ENCODE results near the gene CHST14.
A peak's percentile ranks its signal among the peaks of the same experiment; 100 is the strongest.

The CHST14 gene

DNA sequence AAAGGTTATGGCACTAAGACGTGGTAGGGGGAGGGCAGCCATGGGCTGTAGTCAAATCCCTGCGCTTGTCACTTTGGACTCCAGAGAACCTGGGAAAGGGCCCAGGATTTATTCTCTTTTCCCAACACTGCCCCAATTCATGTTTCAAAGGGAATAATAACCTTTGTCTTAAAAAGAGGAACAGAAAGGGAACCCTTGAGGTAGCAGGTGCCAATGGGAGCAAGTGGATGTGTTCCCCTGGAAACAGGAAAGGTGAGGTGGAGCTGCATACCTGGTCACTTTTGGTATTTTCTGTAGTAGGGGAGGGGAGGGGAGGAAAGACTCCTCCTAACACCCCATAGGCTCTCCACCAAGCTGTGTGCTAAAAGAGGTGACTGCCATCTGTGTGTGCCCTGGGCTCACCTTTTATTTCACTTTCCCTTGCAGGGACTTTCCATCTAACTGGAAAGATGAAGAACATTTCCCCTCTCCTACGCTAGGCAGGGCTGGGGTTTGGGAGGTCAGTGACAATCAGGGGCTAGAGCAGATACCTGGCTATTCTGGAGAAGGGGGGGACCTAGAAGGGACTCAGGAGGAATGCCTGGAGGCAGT is 6.1 kb upstream of the CHST14 start:
- no peak for DNase-seq

DNA sequence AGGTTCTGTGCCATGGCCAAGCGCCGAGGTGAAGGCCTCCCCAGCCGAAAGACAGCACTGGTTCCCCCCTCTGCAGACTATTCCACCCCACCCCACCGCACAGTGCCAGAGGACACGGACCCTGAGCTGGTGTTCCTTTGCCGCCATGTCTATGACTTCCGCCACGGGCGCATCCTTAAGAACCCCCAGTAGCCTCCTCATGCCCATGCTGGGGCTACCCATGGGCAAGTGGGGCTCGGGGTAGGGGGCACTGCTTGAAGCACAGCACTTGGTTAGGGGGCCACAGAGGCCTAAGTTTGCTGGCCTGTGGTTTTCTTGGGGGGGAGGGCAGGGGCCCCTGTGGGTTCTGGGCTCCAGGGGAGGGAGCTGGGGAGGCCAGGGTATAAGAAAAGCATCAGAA is 4.8 kb upstream of the CHST14 start:
- DNase-seq = no peak

DNA sequence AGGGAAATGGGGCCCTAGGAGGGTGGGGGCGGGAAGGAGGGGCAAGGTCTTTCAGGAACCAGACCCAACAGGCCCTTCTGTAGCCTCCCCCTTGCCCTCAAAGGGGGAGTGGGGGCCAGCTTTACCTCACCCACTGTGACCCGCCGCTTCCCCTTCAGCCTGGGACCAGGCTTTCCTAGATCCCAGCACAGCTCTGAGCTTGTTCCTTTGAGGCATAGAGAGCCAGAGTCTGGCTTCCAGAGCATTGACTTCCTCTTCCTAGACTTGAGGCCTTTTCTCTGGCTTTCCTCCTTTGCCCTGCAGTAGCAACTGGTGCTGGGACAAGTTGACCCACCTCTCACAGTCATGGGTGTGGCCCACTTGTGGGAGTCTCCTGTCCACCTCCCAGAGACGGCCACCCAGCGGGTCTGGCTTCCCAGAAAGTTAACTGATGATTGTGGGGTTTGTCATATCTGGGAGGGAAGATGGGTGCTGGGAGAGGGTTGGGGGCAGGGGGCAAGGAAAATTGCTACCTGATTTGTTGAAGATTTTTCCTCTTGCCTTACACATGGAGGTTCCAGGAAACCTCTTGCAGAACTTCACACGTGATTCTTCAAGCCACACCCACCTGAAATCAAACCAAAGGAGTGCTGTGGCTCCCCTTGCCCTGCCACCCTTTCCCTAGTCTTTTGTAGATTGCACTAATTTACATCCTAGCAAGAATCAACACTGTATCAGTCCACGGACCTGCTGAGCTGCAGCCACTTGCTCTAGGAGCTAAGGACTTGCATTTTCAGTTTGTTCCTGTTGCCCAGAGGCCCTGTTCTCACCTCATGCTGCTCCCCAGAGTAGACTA is 4.1 kb upstream of the CHST14 start:
- DNase-seq = no peak

DNA sequence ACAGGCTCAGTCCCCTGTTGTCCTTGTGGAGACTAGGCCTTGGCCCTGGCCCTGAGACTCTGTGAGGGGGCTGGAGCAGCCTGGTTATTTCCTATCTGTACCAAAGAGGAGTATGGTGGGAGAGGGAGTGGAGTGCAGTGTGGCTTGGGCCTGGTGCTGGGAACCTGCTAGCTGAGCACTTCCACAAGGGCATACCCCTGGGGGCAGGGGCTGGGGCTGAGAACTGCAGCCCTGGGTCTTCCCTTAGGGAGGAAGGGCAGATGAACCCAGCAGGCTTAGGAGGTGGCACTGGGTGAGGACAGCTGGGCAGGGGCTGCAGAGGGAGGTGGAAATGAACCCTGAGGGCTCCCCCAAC is 3.5 kb upstream of the CHST14 start:
- DNase-seq = no peak

DNA sequence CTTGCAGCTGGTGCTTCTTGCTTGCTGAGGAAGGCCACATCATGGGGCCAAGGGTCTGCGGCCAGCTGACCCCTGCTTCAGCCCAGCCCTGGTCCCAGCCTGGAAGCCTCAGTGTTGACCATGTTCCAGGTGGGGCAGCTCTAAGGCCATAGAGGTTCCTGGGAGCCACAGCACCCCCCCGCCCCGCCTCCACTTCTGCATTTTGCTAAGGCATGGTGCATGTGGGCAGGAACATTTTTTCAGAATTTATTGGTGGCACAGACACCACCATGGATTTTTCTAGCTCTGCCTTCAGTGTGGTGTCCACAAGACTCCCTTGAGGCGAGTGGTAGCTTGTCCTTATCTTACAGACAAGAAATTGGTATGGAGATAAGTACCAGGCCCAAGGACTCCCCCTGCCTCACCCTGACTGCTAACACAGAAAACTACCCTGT is 1.9 kb upstream of the CHST14 start:
- no peak for DNase-seq

DNA sequence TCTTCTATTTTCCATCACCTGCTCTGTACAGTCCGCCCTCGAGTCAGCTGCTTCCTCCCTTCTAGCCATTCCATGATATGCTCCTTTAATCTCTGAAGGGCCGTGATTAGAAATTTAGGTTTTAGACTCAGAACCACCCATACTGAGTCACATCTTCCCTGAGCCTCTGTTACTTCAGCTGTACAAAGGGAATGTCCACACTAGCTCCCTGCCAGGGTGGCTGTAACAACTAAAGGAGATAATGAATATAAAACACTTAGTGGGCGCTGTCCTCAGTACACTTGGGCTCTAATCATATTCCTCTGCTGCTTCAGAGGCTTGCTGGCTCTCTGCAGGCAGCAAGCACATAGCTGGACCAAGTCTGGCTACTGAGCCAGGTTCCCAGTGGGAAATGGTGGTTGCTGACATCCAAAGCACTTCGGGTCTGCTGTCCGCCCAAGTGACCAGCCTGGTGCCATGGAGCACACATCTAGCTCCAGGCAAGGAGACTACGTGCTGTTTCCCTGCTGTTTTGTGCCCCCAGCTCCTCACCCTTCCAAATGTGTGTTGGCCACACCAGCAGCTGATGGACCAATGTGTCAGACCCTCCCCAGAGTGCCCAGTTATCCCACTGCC is 901 bp upstream of the CHST14 start:
- DNase-seq = no peak

DNA sequence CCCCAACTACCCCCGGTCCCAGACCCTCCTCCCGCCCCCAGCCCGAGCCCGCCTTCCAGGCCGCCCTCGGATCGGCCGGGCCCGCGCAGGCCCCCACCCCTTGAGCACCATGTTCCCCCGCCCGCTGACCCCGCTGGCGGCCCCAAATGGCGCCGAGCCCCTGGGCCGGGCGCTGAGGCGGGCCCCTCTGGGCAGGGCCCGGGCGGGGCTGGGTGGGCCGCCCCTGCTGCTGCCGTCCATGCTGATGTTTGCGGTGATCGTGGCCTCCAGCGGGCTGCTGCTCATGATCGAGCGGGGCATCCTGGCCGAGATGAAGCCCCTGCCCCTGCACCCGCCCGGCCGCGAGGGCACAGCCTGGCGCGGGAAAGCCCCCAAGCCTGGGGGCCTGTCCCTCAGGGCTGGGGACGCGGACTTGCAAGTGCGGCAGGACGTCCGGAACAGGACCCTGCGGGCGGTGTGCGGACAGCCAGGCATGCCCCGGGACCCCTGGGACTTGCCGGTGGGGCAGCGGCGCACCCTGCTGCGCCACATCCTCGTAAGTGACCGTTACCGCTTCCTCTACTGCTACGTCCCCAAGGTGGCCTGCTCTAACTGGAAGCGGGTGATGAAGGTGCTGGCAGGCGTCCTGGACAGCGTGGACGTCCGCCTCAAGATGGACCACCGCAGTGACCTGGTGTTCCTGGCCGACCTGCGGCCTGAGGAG is 472 bp downstream of the CHST14 start:
- DNase-seq = no peak

DNA sequence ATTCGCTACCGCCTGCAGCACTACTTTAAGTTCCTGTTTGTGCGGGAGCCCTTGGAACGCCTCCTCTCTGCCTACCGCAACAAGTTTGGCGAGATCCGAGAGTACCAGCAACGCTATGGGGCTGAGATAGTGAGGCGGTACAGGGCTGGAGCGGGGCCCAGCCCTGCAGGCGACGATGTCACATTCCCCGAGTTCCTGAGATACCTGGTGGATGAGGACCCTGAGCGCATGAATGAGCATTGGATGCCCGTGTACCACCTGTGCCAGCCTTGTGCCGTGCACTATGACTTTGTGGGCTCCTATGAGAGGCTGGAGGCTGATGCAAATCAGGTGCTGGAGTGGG is 995 bp downstream of the CHST14 start:
- DNase-seq = peak; percentile 22

DNA sequence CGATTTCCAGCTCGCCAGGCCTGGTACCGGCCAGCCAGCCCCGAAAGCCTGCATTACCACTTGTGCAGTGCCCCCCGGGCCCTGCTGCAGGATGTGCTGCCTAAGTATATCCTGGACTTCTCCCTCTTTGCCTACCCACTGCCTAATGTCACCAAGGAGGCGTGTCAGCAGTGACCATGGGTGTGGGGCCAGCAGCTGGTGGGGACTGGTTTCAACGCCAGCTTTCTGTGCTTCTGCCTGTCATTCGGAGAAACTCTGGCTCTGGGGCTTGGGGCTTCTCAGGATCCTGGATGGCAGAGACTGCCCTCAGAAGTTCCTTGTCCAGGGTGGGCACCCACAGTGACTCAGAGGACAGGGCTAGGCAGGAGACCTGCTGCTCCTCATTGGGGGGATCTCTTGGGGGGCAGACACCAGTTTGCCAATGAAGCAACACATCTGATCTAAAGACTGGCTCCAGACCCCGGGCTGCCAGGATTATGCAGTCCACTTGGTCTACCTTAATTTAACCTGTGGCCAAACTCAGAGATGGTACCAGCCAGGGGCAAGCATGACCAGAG is 1.5 kb downstream of the CHST14 start:
- no peak for DNase-seq

DNA sequence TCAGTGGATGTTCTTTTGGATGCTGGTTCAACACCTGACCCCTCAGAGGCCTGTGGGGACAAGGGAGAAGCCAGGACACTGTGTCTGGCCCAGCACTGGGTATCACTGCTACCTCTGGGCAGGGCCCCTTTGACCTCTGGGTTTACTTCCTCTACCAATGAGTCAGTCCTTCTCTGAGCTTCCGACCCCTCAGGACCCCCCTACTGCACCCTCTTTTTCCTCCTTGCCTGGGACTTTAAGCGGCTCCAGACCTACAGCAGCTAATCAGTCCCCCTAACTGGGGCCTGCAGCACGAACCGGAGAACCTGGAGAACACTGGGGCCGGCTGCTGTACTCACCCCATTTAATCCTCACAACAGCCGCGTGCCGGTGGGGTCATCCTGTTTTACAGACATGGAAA is 3.8 kb downstream of the CHST14 start:
- no peak for DNase-seq

DNA sequence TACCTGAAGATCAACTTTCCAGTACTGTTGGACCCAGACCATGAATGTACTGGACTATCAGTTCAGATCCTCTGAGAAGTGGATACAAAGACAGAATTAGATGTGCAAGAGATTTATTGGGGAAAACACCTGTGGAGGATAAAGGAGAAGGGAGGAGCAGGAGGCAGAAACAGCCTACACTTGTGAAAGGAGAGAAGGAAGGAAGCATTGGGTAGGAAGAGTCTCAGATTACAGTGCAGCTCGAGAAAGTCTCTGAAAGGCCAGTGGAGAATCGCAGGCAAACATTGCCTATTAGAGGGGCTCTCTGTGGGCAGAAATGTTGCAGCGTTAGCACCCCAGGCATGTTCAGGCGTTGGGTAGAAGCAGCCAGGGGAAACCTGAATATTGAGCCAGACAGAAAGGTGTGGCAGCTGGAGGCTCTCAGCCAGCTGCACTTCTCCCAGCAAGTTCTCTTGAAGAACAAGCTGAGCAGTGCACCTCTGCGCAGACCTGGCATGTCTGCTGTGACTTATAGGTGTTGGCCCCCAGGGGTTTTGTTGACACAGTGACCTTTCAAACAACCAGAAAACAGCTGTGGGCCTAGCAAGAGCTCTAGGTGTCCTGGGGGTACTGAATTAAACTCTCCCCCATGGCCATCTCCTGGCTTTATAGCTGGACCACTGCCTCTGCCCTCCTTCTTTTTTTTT is 7.0 kb downstream of the CHST14 start:
- DNase-seq = no peak

DNA sequence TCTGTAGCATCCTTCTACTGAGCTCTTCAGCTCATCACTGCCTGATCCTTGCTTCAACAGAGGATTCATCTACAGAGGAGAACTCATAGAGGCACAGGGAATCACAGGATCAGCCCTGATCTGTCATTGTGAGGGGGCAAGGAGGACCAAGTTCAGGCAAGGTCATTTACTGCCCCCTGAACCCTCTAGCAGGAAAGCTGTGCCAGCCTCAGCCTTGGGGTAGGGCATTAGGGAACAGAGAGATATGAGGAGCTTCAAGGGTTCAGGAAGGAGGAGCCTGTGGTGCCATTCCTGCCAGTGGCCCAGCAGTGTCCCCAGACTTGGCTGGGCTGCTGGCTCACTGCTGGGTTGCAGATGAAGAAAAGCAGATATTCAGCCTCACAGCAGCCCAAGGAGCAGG is 8.2 kb downstream of the CHST14 start:
- no peak for DNase-seq

DNA sequence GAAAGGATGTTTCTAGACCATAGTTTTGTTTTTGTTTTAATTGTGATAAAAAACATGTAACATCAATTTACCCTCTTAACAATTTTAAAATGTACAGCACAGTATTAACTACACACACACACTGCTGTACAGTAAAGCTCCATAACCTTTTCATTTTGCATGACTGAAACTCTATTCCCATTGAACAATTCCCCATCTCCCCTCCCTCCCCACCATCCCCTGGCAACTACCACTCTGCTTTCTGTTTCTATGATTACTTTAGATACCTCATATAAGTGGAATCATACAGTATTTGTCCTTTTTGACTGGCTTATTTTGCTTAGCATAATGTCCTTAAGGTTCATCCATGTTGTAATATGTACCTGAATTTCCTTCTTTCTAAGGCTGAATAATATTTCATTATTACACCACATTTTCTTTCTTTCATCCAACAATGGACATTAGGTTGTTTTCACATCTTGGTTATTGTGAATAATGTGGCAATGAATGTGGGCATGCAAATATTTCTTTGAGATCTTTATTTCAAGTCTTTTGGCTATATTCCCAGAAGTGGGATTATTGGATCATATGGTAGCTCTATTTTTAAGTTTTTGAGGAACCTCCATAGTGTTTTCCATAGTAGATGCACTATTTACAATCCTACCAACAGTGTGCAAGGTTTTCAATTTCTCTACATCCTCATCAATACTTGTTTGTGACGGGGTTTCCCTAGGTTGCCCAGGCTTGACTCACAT is 10.7 kb downstream of the CHST14 start:
- DNase-seq = no peak

DNA sequence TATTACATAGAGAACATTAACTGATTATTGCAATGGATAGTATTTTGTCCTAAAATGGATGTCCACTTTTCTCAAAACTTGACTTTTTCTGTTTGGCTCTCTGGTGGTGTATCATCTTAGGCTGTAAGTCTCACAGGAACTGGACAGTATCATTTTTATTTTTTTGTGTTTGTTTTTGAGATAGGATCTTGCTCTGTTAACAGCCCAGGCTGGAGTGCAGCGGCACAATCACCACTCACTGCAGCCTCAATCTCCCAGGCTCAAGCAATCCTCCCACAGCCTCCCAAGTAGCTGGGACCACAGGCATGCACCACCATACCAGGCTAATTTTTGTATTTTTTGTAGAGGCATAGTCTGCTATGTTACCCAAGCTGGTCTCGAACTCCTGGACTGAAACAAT is 13.1 kb downstream of the CHST14 start:
- DNase-seq = no peak

DNA sequence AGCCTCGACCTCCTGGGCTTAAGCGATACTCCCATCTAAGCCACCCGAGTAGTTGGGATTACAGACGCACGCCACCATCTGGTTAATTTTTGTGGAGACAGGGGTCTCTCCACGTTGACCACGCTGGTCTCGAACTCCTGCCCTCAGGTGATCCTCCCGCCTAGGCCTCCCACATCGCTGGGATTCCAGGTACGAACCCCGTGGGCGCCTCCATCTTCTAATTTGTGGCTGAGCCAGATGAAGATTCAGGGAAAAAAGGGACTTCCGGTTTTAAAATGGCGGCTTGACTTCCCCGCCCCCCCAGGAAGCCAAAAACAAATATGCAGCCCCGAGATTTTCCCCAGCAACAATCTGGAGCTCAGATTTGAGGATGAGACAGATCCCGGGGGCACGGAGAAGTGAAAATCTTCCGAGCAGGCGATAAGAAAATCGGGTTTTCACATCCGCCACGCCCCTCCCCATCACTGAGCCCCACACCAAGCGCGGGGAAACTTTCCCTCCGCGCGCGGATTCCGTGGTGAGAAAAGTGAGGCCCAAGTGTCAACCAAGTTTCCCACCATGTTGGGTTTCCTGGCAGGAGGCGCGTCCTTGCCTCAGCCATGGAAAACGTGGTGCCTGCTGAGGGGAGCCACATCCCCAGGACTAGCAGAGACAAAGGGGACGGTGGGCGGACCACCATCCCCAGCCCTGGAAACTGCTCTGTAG is 15.4 kb downstream of the CHST14 start:
- DNase-seq = no peak

DNA sequence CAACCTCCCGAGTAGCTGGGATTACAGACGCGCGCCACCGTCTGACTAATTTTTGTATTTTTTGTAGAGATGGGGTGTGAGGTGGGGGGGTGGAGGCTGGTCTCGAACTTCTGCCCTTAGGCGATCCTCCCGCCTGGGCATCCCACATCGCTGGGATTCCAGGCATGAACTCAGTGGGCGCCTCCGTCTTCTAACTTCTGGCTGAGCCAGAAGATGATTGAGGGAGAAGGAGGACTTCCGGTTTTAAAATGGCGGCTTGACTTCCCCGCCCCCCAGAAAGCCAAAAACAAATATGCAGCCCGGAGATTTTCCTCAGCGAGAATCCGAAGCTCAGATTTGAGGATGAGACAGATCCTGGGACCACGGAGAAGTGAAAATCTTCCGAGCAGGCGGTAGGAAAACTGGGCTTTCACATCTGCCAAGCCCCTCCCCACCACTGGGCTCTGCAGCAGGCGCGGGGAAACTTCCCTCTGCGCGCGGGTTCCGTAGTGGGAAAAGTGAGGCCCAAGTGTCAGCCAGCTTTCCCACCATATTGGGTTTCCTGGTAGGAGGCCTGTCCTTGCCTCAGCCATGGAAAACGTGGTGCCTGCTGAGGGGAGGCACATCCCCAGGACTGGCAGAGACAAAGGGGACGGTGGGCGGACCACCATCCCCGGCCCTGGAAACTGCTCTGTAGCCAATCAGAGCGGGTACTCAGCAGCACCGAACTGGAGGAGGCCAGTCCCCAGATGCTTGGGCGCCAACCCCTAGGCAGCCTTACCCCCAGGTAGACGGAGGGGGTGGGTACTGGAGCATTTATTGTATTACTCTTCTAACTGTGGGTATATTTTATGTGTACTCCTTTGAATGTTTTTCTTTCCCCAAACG is 17.3 kb downstream of the CHST14 start:
- DNase-seq = no peak

DNA sequence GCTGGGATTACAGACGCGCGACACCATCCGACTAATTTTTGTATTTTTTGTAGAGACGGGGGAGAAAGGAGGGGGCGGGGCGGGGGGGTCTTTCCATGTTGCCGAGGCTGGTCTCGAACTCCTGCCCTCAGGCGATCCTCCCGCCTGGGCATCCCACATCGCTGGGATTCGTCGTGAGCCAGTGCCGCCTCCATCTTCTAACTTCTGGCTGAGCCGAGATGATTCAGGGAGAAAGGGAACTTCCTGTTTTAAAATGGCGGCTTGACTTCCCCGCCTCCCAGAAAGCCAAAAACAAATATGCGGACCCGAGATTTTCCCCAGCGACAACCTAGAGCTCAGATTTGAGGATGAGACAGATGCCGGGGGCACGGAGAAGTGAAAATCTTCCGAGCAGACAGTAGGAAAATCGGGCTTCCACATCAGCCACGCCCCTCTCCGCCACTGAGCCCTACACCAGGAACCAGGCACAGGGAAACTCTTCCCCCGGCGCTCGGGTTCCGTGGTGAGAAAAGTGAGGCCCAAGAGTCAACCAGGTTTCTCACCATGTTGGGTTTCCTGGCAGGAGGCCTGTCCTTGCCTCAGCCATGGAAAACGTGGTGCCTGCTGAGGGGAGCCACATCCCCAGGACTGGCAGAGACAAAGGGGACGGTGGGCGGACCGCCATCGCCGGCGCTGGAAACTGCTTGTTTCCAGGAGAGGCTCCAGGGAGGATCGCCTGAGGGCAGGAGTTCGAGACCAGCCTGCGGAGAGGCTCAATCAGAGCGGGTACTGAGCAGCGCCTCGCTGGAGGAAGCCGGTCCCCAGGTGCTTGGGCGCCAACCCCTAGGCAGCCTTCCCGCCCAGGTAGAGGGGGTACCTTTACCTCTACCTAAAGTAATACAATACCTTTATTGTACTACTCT is 18.7 kb downstream of the CHST14 start:
- DNase-seq = no peak

DNA sequence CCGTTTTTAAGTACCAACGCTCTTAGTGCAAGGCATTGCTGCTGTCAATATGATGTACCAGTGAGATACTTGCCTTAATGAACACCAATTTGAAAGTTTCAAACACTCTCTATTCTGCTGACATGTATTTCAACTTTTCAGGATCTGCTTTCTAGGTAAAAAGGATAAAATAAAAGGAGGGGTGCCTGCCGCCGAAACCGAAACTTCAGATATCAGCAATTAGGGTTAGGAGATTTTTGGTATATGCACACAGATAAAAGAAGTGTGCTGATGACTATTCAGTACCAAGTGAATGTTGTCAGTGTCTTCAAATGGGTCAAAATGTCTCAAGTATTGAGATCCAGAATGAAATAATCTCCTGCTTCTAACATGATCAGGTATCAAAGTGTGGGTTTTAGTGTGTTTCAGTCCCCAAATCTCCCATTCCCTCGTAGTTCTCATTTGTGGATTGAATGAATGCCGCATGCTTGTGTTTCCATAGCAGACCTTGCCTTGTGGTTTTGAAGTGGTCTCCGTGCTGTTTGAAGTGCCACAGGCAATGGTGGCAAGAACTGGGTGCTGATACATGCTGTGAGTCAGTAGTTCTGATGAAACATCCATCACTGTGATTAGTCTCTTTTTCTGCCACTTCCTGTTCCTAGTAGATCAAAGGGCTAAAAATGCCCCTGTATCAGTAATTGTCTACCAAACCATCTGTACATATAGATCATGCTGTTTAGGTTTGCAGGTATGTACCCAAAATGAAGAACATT is 22.5 kb downstream of the CHST14 start:
- DNase-seq = peak; percentile 52

DNA sequence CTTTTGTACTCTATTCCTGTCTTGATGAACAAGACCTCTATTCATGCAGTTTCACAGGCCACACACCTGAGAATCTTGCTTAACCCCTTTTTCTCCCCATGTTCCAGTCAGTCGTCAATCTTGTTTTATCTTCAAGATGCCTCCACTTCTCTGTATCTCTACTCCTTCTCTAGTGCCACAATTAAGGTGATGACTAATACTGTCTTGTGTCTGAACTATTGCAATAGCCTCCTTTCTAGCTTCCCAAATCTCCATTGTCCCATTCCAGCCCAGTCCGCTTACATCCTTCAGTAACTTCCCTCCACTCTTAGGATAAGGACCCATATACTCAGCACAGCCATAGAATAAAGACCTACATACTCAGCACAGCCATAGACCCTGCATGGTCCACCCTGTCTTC is 24.7 kb downstream of the CHST14 start:
- DNase-seq = no peak
